Stimulated activated CD8-positive, alpha-beta memory T cell treated with anti-CD3 and anti-CD28 coated beads, Interleukin-15, amount 100 ng/mL, for 48 hours (primary cell): ENCODE results near the gene GTPBP4.
"Not testable (repeated sequence)": the region's sequence is repeated elsewhere in the genome, so short reads cannot be mapped to it uniquely, and the experiment has no call there.

Experiments
- DNase-seq, 2 donors: peaks; one replicate each; pipeline ENCODE4 v3.0.0-alpha.2; 2020; ENCODE audit warnings: low read depth in 2 of 2

GTPBP4 gene

DNA sequence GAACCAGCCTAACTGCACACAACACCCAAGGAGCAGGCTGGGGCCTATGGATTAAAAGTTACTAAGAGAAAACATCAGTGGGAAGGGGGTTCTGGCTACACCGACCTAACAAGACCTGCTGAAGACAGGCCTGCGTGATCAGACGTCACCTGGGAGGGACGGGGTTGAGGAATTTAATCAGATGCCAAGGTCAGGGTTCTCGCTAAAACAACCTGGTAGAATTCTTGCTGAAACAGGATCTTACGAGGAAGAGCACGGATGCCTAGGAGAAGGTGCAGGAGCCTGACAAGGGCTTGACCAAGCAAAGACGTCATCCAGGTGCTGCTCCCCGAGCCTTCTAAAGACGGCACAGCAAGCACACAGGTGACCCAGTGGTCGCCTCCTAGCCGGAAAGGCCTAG, 35.9 kb downstream of the GTPBP4 start:
- DNase-seq, result no peak

DNA sequence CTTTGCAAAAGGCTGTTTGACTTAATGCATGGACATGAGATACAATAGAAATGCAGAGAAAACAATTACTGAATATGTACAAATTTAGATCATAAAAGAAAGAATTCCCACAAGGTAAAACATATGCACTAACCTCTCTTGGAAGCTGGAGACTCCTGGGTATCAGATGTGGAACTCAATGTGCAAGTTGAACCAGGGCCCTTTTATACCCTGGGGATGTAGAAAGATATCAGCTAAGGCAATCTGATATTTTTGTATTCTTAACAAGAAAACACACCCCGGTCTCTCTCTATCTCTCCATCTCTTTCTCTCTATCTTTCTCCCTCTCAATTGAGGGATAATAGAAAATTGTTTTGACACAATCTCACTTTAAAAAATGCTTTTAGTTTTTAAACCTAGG, 37.4 kb downstream of the GTPBP4 start, which contains the start of gene IDI2:
Gene IDI2, minus strand, starts transcription at position 177 of the 400 bp plus-strand sequence. CDS start 1,136 bp downstream, outside the sequence.
- no peak for DNase-seq

DNA sequence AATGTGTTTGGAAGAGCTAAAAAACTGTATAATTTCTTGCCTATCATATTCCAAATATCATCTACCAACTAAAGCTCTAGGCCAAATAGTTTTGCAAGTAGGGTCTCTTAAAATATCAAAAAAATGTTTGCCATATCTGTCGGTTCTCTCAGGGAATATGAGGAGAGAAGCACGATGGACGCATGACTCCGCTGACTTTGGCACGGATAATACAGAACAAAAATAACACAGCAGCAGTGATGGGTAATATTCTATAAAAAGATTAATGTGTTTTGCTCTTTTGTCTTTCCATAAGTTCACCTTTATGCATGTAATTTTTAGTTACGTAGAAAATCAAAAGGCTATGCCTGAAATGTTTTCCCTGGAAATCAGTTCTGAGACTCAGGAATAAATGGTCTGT, 38.3 kb downstream of the GTPBP4 start:
- DNase-seq, result no peak

DNA sequence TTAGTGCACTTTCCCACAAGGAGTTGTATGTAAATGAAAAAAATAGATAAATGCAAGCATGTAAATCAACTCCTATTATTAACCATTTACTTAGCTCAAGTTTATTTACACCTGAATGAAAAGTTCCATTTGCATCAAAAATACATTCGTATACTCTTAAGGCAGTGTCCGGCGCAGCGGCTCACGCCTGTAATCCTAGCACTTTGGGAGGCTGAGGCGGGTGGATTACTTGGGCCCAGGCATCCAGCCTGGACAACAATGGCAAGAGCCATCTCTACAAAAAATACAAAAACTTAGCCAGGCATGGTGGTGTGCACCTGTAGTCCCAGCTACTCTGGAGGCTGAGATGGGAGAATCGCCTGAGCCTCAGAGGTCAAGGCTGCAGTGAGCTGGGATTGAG, 41.6 kb downstream of the GTPBP4 start:
- DNase-seq, result no peak

DNA sequence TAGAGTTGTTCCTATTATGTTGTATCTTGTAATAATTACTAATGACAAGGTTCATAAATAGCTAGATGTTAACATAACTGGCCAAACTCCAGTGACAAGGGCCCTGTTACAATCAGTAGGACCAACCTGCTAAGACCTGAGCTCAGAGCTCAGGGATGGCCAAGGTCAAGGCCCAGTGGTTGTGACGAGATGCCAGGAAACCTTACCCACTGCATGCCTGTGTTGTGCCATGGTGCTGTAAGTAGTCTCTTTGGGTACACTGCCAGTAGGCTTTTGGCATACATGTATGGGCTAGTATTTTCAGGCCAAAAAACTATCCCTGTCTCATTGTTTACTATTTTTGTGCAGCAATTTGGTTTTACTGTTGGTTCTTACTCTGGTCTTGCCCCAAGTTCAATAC, 45.4 kb downstream of the GTPBP4 start:
- no peak for DNase-seq

DNA sequence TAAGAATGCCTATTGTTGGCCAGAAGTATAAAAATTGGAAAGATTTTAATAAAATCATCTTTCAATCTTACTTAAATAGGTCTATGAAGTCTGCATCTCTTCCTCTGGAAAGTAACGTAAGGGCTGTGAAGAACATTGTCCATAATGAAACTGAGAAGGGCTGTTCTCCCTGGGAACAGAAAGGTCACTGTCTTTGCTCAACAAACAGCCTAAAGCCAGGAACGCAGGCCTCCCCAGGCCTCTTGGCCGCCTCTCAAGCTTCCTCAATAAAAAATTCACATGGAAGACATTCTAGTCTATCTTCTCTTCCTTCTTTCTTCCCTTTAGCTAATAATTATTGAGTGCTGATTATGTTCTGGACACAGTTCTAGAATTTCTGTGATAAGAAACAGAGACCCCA, 46.5 kb downstream of the GTPBP4 start:
- DNase-seq, result no peak

DNA sequence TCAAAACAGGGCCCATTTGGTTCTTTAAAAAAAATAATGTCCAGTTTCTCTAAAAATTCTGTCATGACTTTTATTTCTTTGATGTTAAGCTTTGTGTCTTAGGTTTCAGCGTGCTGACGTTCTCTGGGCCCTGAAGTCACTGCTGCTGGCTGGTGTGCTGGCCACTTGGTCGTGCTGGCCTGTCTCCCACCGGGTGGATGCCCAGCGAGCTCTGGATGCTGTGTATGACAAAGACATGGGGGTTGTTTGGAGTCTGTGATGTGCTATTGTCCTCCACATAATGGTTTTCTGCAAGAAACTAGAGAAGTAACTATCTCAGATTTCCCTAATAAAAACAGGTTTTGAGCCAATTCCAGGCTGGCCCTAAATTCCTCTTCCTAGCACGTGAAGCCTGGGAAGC, 47.0 kb downstream of the GTPBP4 start:
- no peak for DNase-seq

DNA sequence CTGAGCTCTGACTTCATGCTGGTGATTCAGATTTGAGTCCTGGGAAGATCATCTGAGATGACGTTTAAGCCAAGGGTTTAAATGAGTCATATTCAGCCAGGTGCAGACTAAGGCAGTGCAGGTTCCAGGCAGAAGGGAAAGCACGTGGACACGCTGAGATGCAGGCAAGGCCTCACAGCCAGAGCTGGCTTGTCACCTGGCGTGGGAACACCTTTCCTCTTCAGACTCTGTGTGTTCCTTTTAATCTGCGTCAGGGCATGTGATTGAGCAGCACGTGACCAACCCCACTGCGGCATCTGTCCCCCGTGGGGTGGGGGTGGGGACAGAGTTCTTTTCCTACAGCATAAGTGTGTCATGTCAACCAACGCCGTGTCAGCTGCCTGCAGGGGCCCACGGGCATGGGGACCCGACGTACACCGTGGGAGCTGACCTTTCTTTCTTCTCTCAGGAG, 48.1 kb downstream of the GTPBP4 start:
- DNase-seq, result peak in 1 of 2 donors; percentile 22

DNA sequence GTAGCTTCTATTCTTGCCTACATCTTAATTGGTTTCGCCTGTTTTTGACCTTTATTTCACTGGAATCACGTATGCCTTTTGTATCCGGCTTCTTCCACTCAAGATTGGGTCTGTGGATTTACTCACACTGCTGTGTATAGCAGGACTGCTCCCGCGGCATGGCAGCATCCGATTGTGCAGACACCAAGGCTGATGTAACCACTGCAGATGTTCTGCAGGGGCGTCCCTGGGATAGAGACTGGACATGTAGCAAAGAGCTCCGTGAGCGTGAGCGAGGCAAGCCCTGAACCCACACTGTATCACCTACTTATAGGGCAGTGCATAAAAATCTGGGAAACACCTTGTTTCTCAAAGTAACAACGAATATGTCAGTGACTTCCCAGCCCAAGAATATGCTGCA, 48.9 kb downstream of the GTPBP4 start:
- no peak for DNase-seq

DNA sequence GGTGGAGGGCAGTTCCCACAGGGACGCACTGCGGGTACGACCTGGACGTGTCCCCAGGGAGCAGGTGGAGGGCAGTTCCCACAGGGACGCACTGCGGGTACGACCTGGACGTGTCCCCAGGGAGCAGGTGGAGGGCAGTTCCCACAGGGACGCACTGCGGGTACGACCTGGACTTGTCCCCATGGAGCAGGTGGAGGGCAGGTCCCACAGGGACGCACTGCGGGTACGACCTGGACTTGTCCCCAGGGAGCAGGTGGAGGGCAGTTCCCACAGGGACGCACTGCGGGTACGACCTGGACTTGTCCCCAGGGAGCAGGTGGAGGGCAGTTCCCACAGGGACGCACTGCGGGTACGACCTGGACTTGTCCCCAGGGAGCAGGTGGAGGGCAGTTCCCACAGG, 50.5 kb downstream of the GTPBP4 start:
- DNase-seq, result not testable (repeated sequence)

DNA sequence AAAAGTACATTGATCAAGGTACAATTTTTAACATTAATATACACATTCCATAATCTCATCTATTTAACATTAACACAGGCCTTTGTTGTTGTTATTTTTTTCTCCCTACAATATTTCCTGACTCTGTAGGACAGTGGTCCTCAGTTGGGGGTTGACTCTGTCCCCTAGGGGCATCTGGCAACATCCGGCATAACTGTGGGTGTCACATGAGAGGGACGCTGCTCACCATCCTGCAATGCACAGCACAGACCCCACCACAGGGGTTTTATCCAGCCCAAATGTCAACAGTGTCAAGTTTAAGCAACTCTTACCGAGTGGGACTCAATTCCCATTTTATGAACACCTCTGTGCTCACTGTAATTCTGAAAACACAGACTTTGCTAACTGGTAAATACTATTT, 51.9 kb downstream of the GTPBP4 start:
- no peak for DNase-seq

DNA sequence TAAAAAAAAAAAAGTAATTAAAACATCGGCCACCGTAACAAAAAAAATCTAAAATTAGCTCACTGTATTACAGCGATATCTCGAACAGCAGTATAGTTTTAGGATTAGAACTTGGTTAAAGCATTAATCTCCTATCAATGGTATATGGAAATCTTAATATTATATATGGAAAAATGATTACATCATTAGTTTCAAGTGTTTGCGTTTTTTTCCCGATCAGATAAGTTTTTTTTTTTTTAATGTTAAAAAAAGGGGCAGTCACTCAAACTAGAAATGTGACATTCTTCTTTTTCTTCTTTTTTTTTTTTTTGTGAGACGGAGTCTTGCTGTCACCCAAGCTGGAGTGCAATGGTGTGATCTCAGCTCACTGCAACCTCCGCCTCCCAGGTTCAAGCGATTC, 53.3 kb downstream of the GTPBP4 start:
- no peak for DNase-seq

DNA sequence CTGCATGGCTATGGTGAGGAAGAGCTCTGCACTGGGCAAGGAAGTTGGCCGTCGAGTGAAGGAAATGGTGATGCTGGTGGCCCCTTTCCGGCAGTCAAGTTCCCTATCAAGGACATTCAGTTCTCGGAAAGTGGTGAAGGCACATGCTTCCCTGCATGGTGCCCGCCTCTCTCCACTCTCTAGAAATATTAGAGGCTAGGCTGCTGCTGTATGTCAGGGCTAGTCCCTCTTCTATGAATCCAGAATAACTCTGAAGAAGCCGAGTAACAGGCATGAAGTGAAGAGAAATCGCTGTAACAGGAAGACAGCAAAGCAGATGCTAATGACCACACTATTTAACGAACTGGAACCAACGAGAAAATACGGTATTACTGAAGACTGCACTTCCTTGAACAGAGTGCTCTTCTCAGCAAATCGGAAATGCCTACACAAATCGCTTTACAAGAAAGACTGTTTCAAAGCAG, 55.3 kb downstream of the GTPBP4 start:
- DNase-seq, result no peak

DNA sequence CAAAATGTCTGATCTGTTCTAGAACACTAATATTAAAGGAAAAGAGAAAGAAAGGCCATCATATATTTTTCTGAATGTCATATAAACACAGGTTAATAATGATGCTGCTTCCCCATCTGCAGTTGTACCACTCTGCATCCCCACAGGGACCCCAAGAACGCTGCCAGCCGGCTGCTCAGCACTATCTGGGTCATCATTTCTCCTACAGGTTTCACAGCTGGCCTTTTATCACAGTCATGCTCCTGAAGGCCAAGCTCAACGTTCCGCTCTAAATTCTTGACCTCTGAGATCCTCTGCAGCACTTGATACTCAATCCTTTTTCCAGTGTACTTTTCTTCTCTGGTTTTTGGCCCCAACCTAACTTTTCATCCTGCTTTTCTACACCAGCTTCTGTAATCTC, 55.9 kb downstream of the GTPBP4 start:
- DNase-seq, result no peak

DNA sequence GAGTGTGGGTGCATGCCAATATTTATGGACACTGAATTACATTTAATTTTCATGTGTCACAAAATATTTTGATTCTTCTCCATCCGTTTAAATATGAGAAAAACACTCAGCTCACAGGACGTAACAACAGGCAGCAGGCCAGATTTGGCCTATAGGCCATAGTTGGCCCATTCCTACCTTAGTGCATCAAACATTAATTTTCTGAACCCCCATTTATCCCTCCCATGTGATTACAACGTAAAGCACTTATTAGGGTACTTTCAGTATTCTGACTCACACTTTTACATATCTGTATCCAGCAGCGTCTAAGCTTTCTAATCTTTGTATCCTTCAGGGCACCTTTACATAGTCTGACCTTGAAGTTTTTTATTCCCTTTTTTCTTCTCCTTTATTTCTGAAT, 56.7 kb downstream of the GTPBP4 start:
- no peak for DNase-seq

DNA sequence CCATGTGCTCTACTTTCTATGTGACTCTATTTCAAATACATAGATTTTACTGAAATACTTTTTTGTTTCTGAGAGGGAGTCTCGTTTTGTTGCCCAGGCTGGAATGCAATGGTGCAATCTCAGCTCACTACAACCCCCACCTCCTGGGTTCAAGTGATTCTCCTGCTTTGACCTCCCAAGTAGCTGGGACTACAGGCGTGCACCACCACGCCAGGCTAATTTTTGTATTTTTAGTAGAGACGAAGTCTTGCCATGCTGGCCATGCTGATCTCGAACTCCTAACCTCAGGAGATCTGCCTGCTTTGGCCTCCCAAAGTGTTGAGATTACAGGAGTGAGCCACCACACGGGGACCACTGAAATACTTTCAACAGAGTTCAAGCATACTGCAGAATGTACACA, 57.2 kb downstream of the GTPBP4 start:
- DNase-seq, result no peak

DNA sequence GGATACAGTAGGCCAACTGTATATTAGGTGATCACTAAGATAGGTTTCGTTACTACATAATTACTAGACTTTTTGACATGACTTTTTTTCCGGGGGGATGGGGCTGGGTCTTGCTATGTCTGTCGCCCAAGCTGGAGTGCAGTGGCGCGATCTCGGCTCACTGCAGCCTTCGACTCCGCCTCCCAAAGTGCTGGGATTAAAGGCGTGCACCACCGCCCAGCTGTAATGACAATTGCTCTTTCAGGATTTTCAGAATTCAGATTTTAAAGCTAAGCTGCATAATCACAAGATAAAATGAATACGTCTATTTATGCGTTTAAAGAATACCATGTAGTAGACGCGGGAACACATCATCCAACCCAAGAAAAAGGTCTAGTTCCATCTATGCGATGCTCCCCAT, 59.7 kb downstream of the GTPBP4 start:
- DNase-seq, result no peak

DNA sequence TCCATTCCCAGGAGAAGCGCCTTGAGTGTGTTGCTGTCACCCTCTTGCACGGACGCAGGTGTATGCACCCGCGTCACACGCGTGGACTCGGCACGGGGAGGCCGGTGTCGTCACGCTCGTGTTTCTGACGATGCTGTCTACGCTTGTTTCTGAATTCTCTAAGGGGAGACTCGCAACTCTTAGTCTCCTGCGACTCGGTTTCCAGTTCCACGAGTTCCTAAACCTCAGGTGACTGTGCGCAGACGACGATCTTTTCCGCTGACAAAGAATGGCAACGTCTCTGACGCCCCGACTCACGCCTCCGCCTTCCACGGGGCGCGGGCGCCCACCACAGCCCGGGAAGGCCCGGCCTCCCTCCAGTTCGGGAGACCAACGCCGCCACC, 60.1 kb downstream of the GTPBP4 start:
- no peak for DNase-seq

DNA sequence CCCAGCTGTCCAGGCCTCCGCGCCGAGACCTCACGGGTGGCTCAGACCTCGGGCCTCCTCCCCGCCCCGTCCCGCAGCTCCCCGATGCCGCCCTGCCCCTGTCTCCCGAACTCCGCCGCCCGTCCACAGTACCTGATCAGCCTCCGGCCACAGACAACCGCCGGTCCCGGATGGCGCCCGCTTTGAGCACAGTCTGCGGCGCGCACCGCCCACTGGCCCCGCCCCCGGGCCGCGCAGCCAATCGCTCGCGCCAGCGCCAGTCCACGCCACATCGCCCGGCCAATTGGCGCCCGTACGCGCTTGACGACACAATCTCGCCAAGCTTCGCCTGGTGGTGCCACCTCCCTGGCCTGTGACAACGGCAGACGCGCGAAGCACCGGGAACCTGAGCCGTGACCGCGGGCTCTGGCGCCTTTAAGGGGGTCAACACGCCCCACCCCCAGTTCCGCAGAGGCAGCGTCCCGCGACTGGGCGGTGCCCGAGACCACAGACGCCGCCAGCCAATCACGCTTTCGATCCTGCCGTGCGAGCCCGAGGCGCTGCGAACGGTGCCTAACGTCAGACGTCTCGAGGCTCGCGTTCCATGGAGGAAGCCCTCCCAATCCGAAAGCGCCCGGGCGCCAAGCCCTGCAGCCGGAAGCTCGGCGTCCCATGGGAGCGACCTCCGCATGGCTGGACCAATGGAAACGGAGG, 60.6 kb downstream of the GTPBP4 start, which contains the start of gene IDI1:
Gene IDI1, minus strand, starts transcription at position 388 of the 693 bp plus-strand sequence. Its CDS starts 116 bp downstream, at position 272.
- peak; percentile 96 for DNase-seq

DNA sequence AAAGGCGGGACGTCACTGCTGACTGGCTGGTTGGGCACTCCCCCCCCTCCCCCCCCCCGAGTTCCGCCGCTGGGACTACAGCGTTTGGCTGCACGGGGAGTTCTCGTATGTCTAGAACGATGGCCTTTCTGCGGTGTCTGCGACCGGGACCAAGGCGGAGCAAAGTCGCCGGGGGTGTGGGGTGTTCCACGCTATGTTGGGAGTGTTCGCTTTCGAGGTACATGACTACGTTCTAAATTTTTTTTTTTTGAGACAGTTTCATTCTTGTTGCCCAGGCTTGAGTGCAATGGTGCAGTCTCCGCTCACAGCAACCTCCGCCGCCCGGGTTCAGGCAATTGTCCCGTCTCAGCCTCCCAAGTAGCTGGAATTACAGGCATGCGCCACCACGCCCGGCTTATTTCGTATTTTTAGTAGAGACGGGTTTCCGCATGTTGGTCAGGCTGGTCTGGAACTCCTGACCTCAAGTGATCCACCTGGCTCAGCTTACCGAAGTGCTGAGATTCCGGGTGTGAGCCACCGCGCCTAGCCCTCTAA, 61.3 kb downstream of the GTPBP4 start:
- DNase-seq, result no peak

DNA sequence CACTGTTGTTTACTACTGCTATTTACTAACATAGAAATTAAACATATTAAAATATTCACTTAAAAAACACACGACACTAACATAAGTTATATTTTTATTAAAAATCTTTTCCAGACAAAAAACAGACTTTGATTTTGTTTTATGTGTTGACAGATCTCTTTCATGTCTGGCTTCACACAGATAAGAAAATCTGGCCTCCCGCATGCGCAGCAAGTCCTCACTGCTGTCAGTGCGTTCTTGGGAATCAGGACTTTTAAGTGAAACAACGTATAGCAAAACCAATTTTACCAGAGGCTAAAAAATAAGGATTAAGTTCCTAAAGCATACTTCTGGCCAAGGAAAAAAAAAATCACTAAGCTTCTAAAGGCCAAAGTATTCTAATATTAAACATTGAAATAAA, 61.9 kb downstream of the GTPBP4 start:
- no peak for DNase-seq

DNA sequence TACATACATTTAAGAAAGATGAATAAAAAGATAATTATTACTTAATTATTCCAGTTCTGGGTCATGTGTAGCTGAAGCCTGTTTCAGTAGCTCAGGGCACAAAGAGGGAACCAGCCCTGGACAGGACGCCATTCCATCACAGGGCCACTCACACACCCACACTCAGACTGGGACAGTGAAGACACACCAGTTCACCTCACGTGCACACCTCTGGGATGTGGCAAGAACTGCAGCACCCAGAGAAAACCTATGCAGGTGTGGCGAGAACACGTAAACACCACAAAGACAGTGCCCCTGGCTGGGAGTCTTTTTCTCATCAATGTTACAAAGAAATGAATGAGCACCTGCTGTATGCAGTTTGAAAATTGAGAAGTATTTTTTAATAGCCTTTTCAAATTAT, 62.3 kb downstream of the GTPBP4 start:
- no peak for DNase-seq

DNA sequence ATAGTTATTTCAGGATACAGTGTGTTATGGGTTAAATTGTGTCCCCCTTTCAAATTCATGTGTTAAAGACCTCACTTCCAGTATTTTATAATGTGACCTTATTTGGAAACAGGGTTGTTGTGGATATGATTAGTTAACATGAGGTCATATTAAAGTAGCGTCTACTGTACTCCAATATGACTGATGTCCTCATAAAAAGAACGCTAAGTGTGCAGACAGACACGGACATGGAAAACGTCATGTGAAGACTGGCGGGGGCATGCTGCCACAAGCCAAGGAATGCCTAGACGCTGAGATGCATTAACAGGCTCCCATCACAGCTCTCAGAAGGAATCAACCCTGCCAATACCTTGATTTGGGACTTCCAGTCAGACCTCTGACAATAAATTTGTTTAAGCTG, 66.5 kb downstream of the GTPBP4 start:
- DNase-seq, result no peak
